ENCODE data around the gene STX1B. TPM values are rescaled to one million over a fixed set of nuclear protein-coding genes. Genes with fewer than 3 reads are reported as not detected.

STX1B gene
- total and polyA plus RNA-seq, 12 donors, result 0.17 to 5.3 (median 1.6) TPM; not detected in 2

- WGBS, 4 donors, result 12 to 32% (median 25%) methylated on average over 12 to 36 of the region's 36 CpGs
- H3K4me3 ChIP-seq, result no peak overlapping the region
- intact Hi-C loops (cut with DNase I), result no loop called here
Observed at GRCh38 chr16:31009894-31010584, 399 bp downstream of the STX1B start.

GRCh38 chr16:31009120-31009519 is 1.3 kb downstream of the STX1B start:
- H3K27me3 ChIP-seq, result peaks cover 19% of the 10 kb centered on the region
- H3K27ac ChIP-seq, result no peak overlapping the region
- no peak overlapping the region for H3K4me3 ChIP-seq
- intact Hi-C loops (cut with DNase I), result no loop called here
- no peaks in the 10 kb centered on the region for H3K4me1 ChIP-seq (replicated peaks in 1 of 2)
- no peak for DNase-seq
- H3K36me3 ChIP-seq (replicated peaks in 1 of 2), result no peaks in the 10 kb centered on the region
- no peaks in the 10 kb centered on the region for H3K9me3 ChIP-seq (replicated peaks in 1 of 3)
- WGBS, 4 donors, result 76 to 89% (median 84%) methylated on average over 6 to 7 of the region's 7 CpGs
- no peak for TF ChIP-seq POLR2A (IDR thresholded peaks at IDR 0.05)
- TF ChIP-seq, protein P1, sequence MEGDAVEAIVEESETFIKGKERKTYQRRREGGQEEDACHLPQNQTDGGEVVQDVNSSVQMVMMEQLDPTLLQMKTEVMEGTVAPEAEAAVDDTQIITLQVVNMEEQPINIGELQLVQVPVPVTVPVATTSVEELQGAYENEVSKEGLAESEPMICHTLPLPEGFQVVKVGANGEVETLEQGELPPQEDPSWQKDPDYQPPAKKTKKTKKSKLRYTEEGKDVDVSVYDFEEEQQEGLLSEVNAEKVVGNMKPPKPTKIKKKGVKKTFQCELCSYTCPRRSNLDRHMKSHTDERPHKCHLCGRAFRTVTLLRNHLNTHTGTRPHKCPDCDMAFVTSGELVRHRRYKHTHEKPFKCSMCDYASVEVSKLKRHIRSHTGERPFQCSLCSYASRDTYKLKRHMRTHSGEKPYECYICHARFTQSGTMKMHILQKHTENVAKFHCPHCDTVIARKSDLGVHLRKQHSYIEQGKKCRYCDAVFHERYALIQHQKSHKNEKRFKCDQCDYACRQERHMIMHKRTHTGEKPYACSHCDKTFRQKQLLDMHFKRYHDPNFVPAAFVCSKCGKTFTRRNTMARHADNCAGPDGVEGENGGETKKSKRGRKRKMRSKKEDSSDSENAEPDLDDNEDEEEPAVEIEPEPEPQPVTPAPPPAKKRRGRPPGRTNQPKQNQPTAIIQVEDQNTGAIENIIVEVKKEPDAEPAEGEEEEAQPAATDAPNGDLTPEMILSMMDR (IDR thresholded peaks at IDR 0.05), result no peak

More at GRCh38 chr16:31009894-31010584, 399 bp downstream of the STX1B start:
- Histone ChIP-seq H3K27me3 (peaks cover 19% of the 10 kb centered on the region), H3K27ac (no peak overlapping the region), H3K4me1 (replicated peaks in 1 of 2) (no peaks in the 10 kb centered on the region), H3K9me3 (replicated peaks in 1 of 3) (no peaks in the 10 kb centered on the region), H3K36me3 (replicated peaks in 1 of 2) (no peaks in the 10 kb centered on the region)
- no peak for DNase-seq
- TF ChIP-seq, protein P1 (IDR thresholded peaks at IDR 0.05), result no peak
- TF ChIP-seq POLR2A (IDR thresholded peaks at IDR 0.05), result no peak

DNA sequence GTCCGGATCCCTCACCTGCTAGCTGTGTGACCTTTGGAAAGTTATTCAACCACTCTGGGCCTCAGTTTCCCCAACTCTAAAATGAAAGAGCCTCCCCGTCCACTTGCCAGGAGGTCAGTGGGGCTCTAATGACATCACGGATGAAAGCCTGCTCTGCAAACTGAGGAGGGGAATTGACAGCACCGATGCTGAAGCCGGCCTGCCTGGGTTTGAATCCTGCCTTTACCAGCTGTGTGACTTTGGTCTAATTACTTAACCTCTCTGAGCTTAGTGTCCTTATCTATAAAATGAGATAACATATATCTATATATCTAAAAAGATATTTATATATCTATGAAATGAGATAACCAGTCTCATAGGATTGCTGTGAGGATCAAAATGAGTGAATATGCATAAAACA is 1.9 kb downstream of the STX1B start:
- intact Hi-C loops (cut with DNase I), result no loop called here
- 71 to 76% (median 75%) methylated on average over 5 of the region's 5 CpGs for WGBS, 4 donors
- peaks cover 19% of the 10 kb centered on the region for H3K27me3 ChIP-seq
- H3K9me3 ChIP-seq (replicated peaks in 1 of 3), result no peaks in the 10 kb centered on the region
- no peak overlapping the region for H3K4me3 ChIP-seq
- no peaks in the 10 kb centered on the region for H3K4me1 ChIP-seq (replicated peaks in 1 of 2)
- no peak for TF ChIP-seq POLR2A (IDR thresholded peaks at IDR 0.05)
- TF ChIP-seq, protein P1 (IDR thresholded peaks at IDR 0.05), result no peak
- H3K36me3 ChIP-seq (replicated peaks in 1 of 2), result no peaks in the 10 kb centered on the region
- H3K27ac ChIP-seq, result no peak overlapping the region
- DNase-seq, result no peak

- Histone ChIP-seq H3K4me1 (replicated peaks in 1 of 2) (no peaks in the 10 kb centered on the region), H3K36me3 (replicated peaks in 1 of 2) (no peaks in the 10 kb centered on the region), H3K27ac (no peak overlapping the region), H3K4me3 (no peak overlapping the region), H3K27me3 (peaks cover 19% of the 10 kb centered on the region), H3K9me3 (replicated peaks in 1 of 3) (no peaks in the 10 kb centered on the region)
- DNase-seq, result no peak
- TF ChIP-seq, protein P1 (IDR thresholded peaks at IDR 0.05), result no peak
- TF ChIP-seq POLR2A (IDR thresholded peaks at IDR 0.05), result no peak
- WGBS, 4 donors, result 56 to 76% (median 64%) methylated on average over 6 of the region's 6 CpGs
- intact Hi-C loops (cut with DNase I), result no loop called here
Observed at GRCh38 chr16:31008149-31008548, 2.3 kb downstream of the STX1B start.
